Endothelial cell of umbilical vein (primary cell): ENCODE data around the gene LSM14A. TPM values are rescaled to one million over a fixed set of nuclear protein-coding genes. Genes with fewer than 3 reads are reported as not detected.

Experiments used
- BruUV-seq: library from RNA; stranded (reverse); fragments of 400-500 nt; replicated peaks from 2 replicates; lab custom pipeline; 2021; lab: Mats Ljungman, UMichigan
- CTCF ChIA-PET: fragments of 300-600, 350-600 bp; sonication (Branson Sonifier 250); formaldehyde crosslinking; loops from one replicate; lab custom pipeline; 2021; ENCODE audit warnings: antibody characterized with exemption, inconsistent platforms; lab: Charles Lee
- POLR2A ChIA-PET: fragments of 300-600, 350-600 bp; sonication (Branson Sonifier 250); formaldehyde crosslinking; loops from one replicate; lab custom pipeline; 2021; ENCODE audit warnings: antibody characterized with exemption, inconsistent platforms; lab: Charles Lee
- DNase-seq: peaks from one replicate; pipeline ENCODE4 v3.0.0-alpha.2; 2011; ENCODE audit warnings: low read depth, low spot score
- FAIRE-seq: peaks from 2 replicates; lab custom pipeline; 2011; peaks lifted over from hg19 to GRCh38; lab: Jason Lieb, UNC
- H2AFZ ChIP-seq: 2 replicates; pipeline ENCODE4 v1.6.0; 2012; ENCODE audit warnings: low read depth, low read length, control low read depth, inconsistent platforms
- H3K27ac ChIP-seq: 2 replicates; pipeline ENCODE4 v1.5.1; 2011; ENCODE audit warnings: low read depth, mild to moderate bottlenecking, control low read depth, low read length, moderate library complexity; ENCODE audit not compliant: insufficient read depth
- H3K27me3 ChIP-seq, 2 experiments: 2 replicates each; pipeline versions ENCODE4 v1.6.0 to v1.6.1; 2011; ENCODE audit warnings: low read length in 2 of 2, mixed read lengths in 1 of 2; ENCODE audit not compliant: control insufficient read depth in 2 of 2, insufficient read depth in 2 of 2
- H3K36me3 ChIP-seq, 2 experiments: 2 replicates in 1 of 2; 3 replicates in 1 of 2; pipeline ENCODE4 v1.5.1; 2011; ENCODE audit warnings: low read length in 2 of 2, mild to moderate bottlenecking in 1 of 2, moderate library complexity in 1 of 2; ENCODE audit not compliant: control insufficient read depth in 2 of 2, insufficient read depth in 2 of 2; ENCODE audit errors: extremely low read depth in 1 of 2
- H3K4me1 ChIP-seq: 3 replicates; pipeline ENCODE4 v1.5.1; 2011; ENCODE audit warnings: mild to moderate bottlenecking, low read length; ENCODE audit not compliant: control insufficient read depth, insufficient read depth; ENCODE audit errors: extremely low read depth
- H3K4me2 ChIP-seq: 2 replicates; pipeline ENCODE4 v1.6.1; 2011; ENCODE audit warnings: low read length, control low read depth, mixed read lengths; ENCODE audit not compliant: insufficient read depth
- H3K4me3 ChIP-seq, 3 experiments: fragments of 200-600 bp in 1 of 3; sonication (generic), shearing (Covaris generic) in 1 of 3; replicated peaks in 1 of 3; 2 replicates each; pipeline ENCODE4 v1.5.1; 2011 to 2016; ENCODE audit warnings: control low read depth in 3 of 3, low read length in 3 of 3, mild to moderate bottlenecking in 2 of 3, inconsistent platforms in 1 of 3, low read depth in 1 of 3, moderate library complexity in 1 of 3; ENCODE audit not compliant: insufficient read depth in 1 of 3
- H3K79me2 ChIP-seq: 2 replicates; pipeline ENCODE4 v1.6.0; 2012; ENCODE audit warnings: low read length, inconsistent platforms; ENCODE audit not compliant: control insufficient read depth, insufficient read depth
- H3K9ac ChIP-seq: replicated peaks from 2 replicates; pipeline ENCODE3; 2011; ENCODE audit warnings: low read length, control low read depth; ENCODE audit not compliant: insufficient read depth; ENCODE audit errors: extremely low read depth
- H3K9me1 ChIP-seq: replicated peaks from 3 replicates; pipeline ENCODE4 v1.6.0; 2011; ENCODE audit warnings: mild to moderate bottlenecking, low read length; ENCODE audit not compliant: control insufficient read depth, insufficient read depth; ENCODE audit errors: extremely low read depth
- H3K9me3 ChIP-seq: replicated peaks from 2 replicates; pipeline ENCODE4 v1.5.1; 2012; ENCODE audit warnings: low read length, inconsistent platforms; ENCODE audit not compliant: control insufficient read depth, insufficient read depth
- H4K20me1 ChIP-seq: replicated peaks from 2 replicates; pipeline ENCODE3; 2011; ENCODE audit warnings: mild to moderate bottlenecking, low read length; ENCODE audit not compliant: control insufficient read depth, insufficient read depth; ENCODE audit errors: extremely low read depth
- EZH2 ChIP-seq: IDR thresholded peaks from 2 replicates; pipeline ENCODE4 v1.6.1; 2012; ENCODE audit warnings: borderline replicate concordance, low read depth, mild to moderate bottlenecking, moderate library complexity, low read length, inconsistent platforms; ENCODE audit not compliant: severe bottlenecking
- FOS ChIP-seq: IDR thresholded peaks from 2 replicates; pipeline ENCODE4 v1.6.1; 2011; ENCODE audit warnings: mild to moderate bottlenecking, low read length, moderate library complexity, borderline replicate concordance; ENCODE audit not compliant: insufficient read depth
- GATA2 ChIP-seq: IDR thresholded peaks from 2 replicates; pipeline ENCODE4 v1.7.0; 2011; ENCODE audit warnings: low read depth, mild to moderate bottlenecking, moderate library complexity, mixed read lengths, low read length; ENCODE audit not compliant: insufficient read length, insufficient read depth
- JUN ChIP-seq: IDR thresholded peaks from 2 replicates; pipeline ENCODE4 v1.6.1; 2011; ENCODE audit warnings: borderline replicate concordance, low read depth; ENCODE audit not compliant: insufficient read length, insufficient read depth
- MYC ChIP-seq: IDR thresholded peaks from one replicate; pipeline ENCODE4 v1.6.1; 2011; ENCODE audit warnings: mild to moderate bottlenecking, low read depth, low read length
- POLR2A ChIP-seq: IDR thresholded peaks from 2 replicates; pipeline ENCODE4 v1.6.1; 2012; ENCODE audit warnings: low read depth, mild to moderate bottlenecking, control low read depth, low read length
- POLR2AphosphoS5 ChIP-seq: IDR thresholded peaks from 2 replicates; pipeline ENCODE4 v1.6.1; 2012; ENCODE audit warnings: low read depth, mild to moderate bottlenecking, control low read depth, low read length, moderate library complexity; ENCODE audit not compliant: insufficient read depth
- dilution Hi-C: fragments of 300-500 bp; cut with MboI; formaldehyde crosslinking; loops from one replicate; pipeline ENCODE4 v1.15.0; 2019; ENCODE audit warnings: low sequenced_read_pairs; ENCODE audit not compliant: extremely low pct_ligation_motif_present
- intact Hi-C: fragments of 100-400 bp; cut with micrococcal nuclease; formaldehyde crosslinking; loops from one replicate; pipeline ENCODE4 v1.10.0; 2022
- polyA plus RNA-seq, 4 experiments: library from polyadenylated mRNA; depleted of rRNA in 3 of 4; stranded (reverse) in 3 of 4; unstranded in 1 of 4; fragments of >200 nt; gene quantifications; 2 replicates each; pipeline versions ENCODE4 v1.2.1 to v1.2.3, GENCODE V29; 2011 to 2012; ENCODE audit warnings: missing spikeins in 1 of 4
- total RNA-seq: library from RNA; stranded (reverse); gene quantifications from 2 replicates; pipeline ENCODE4 v1.2.3, GENCODE V29; 2021
- TF ChIP-seq, protein P1 (sequence below), 2 donors: IDR thresholded peaks; 1 replicate in 1 of 2; 2 replicates in 1 of 2; pipeline ENCODE4 v1.5.1; 2011; ENCODE audit warnings: low read length in 2 of 2, mild to moderate bottlenecking in 2 of 2, moderate library complexity in 2 of 2, control low read depth in 1 of 2, inconsistent platforms in 1 of 2, low read depth in 1 of 2; ENCODE audit not compliant: insufficient read depth in 1 of 2; ENCODE audit errors: extremely low read depth in 1 of 2
- TF ChIP-seq, protein P2 (sequence below): IDR thresholded peaks from 2 replicates; pipeline ENCODE4 v1.6.1; 2011; ENCODE audit not compliant: insufficient read depth, insufficient read length

LSM14A gene
- total and polyA plus RNA-seq, 2 donors (not counting 3 experiments of a cell fraction or from before 2014, with no cell fraction given), result 96.7 to 122 TPM

DNA sequence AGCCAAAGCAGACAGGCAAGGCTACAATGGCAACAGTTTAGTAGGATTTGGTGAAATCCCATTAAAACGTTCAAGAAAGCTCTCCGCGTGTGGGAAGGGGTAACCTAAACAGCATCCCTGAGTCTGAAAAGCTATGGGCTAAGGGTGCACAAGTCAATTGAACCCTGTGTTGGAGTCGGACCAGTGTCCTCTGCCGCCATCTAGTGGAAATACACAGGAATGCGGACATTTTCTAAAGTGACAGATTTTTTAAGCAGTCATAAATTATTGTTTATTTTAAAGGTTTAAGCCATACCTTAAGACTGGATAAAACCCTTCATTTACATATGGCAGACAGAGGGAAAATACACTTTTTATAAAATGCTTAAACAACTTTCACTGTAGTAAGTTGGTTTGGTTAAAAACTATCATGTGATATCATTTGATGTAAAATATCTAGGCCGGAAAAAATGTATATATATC, 26.5 kb upstream of the LSM14A start:
- no peaks in the 10 kb centered on the region for H3K36me3 ChIP-seq
- H3K9me1 ChIP-seq, result no peaks in the 10 kb centered on the region
- ChIA-PET CTCF (interaction anchor here (0.5 to 7.1 kb wide), 15 partner anchors 9 to 368 kb away, joined by 3 to 100 read pairs (median 4); no protein-coding TSS in a partner anchor), POLR2A (no interaction called here)
- no peak overlapping the region for H3K4me3 ChIP-seq
- H3K27me3 ChIP-seq, result no peaks in the 10 kb centered on the region
- TF ChIP-seq JUN, result no peak
- TF ChIP-seq, protein P1, sequence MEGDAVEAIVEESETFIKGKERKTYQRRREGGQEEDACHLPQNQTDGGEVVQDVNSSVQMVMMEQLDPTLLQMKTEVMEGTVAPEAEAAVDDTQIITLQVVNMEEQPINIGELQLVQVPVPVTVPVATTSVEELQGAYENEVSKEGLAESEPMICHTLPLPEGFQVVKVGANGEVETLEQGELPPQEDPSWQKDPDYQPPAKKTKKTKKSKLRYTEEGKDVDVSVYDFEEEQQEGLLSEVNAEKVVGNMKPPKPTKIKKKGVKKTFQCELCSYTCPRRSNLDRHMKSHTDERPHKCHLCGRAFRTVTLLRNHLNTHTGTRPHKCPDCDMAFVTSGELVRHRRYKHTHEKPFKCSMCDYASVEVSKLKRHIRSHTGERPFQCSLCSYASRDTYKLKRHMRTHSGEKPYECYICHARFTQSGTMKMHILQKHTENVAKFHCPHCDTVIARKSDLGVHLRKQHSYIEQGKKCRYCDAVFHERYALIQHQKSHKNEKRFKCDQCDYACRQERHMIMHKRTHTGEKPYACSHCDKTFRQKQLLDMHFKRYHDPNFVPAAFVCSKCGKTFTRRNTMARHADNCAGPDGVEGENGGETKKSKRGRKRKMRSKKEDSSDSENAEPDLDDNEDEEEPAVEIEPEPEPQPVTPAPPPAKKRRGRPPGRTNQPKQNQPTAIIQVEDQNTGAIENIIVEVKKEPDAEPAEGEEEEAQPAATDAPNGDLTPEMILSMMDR (IDR thresholded peaks at IDR 0.05; ENCODE audit: extremely low read depth in 1 of 2, insufficient read depth in 1 of 2, low read depth in 1 of 2, low read length in 2 of 2), result peak; percentile 68 to 71
- peak; percentile 65 for DNase-seq
- no peak overlapping the region for H3K9ac ChIP-seq
- H3K79me2 ChIP-seq, result no peaks in the 10 kb centered on the region
- FAIRE-seq, result peak; percentile 87
- BruUV-seq, result no TSS peak
- H3K4me1 ChIP-seq, result no peaks in the 10 kb centered on the region
- dilution Hi-C loops, result no loop called here
- H4K20me1 ChIP-seq, result no peaks in the 10 kb centered on the region
- no peak overlapping the region for H3K27ac ChIP-seq
- H3K9me3 ChIP-seq, result no peaks in the 10 kb centered on the region
- H2AFZ ChIP-seq, result no peak overlapping the region
- intact Hi-C loops, result loop anchor here (1.0 kb wide), 4 partner anchors 24 to 367 kb away; no protein-coding TSS in a partner anchor
- no peak overlapping the region for H3K4me2 ChIP-seq

DNA sequence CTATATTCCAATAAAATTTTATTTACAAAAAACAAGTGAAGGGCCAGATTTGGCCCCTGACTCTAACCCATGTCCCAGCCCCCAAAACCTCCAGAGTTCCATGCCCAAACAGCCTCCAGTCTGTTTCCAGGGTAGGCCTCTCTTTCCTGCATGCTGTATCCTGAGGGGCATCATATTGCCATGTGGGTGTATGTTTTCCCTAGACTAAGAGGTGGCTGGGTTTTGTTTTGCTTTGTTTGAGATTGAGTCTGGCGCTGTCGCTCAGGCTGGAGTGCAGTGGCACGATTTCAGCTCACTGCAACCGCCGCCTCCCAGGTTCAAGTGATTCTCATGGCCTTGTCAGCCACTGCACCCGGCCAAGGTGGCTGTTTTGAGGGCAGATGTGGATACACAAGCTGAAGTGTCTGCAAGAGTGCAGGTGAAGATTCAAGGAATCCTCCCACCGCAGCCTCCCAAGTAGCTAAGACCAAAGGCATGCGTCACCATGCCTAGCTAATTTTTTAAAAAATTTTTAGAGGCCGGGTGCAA, 23.6 kb upstream of the LSM14A start:
- no TSS peak for BruUV-seq
- H3K9me1 ChIP-seq, result no peaks in the 10 kb centered on the region
- intact Hi-C loops, result no loop called here
- no peaks in the 10 kb centered on the region for H3K36me3 ChIP-seq
- no peaks in the 10 kb centered on the region for H4K20me1 ChIP-seq
- H2AFZ ChIP-seq, result no peak overlapping the region
- no peaks in the 10 kb centered on the region for H3K4me1 ChIP-seq
- H3K9me3 ChIP-seq, result no peaks in the 10 kb centered on the region
- no peak overlapping the region for H3K27ac ChIP-seq
- dilution Hi-C loops, result no loop called here
- ChIA-PET POLR2A (no interaction called here), CTCF (interaction anchor here (1.2 to 7.1 kb wide), 4 partner anchors 9 to 371 kb away, joined by 4 to 100 read pairs (median 36); no protein-coding TSS in a partner anchor)
- H3K4me3 ChIP-seq, result no peak overlapping the region
- DNase-seq, result no peak
- no peaks in the 10 kb centered on the region for H3K79me2 ChIP-seq
- TF ChIP-seq, protein P2, sequence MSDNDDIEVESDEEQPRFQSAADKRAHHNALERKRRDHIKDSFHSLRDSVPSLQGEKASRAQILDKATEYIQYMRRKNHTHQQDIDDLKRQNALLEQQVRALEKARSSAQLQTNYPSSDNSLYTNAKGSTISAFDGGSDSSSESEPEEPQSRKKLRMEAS, result no peak
- TF ChIP-seq EZH2, result no peak
- no peak for TF ChIP-seq POLR2AphosphoS5
- TF ChIP-seq, protein P1 (IDR thresholded peaks at IDR 0.05; ENCODE audit: extremely low read depth in 1 of 2, insufficient read depth in 1 of 2, low read depth in 1 of 2, low read length in 2 of 2), result no peak
- TF ChIP-seq JUN, result no peak
- TF ChIP-seq POLR2A, result no peak
- TF ChIP-seq GATA2, result no peak
- no peak for TF ChIP-seq MYC
- no peak for TF ChIP-seq FOS
- no peak for FAIRE-seq
- peaks cover 2 to 3% of the 10 kb centered on the region in 2 experiments for H3K27me3 ChIP-seq
- H3K4me2 ChIP-seq, result no peak overlapping the region
- no peak overlapping the region for H3K9ac ChIP-seq
